PC-9 (cell line): ENCODE data around the gene TMUB1. TPM values are rescaled to one million over a fixed set of nuclear protein-coding genes. Genes with fewer than 3 reads are reported as not detected.

Experiments
- BruUV-seq: library from RNA; stranded (reverse); fragments of 400-500 nt; replicated peaks from 2 replicates; lab custom pipeline; 2021; lab: Mats Ljungman, UMichigan
- CTCF ChIA-PET: fragments of 300-600 bp; sonication (Branson Sonifier 250); formaldehyde crosslinking; loops from one replicate; lab custom pipeline; 2022; ENCODE audit warnings: antibody characterized with exemption; lab: Charles Lee
- POLR2A ChIA-PET: fragments of 300-600 bp; sonication (Branson Sonifier 250); formaldehyde crosslinking; loops from one replicate; lab custom pipeline; 2022; ENCODE audit warnings: antibody characterized with exemption; ENCODE audit not compliant: unreplicated experiment; lab: Charles Lee
- DNase-seq, 2 experiments: peaks; one replicate each; pipeline versions ENCODE4 v3.0.0 to v3.0.0-alpha.2; 2015 to 2022; ENCODE audit warnings: mixed read lengths in 1 of 2
- H2AFZ ChIP-seq: fragments of 200-600 bp; sonication (generic); 2 replicates; pipeline ENCODE4 v1.8.1; 2017; ENCODE audit warnings: antibody characterized with exemption
- H3F3A ChIP-seq: fragments of 200-600 bp; sonication (generic); 2 replicates; pipeline ENCODE4 v1.8.1; 2017; ENCODE audit warnings: antibody characterized with exemption, mild to moderate bottlenecking, low read depth; ENCODE audit not compliant: insufficient read depth
- H3K27ac ChIP-seq: fragments of 200-600 bp; sonication (generic); 2 replicates; pipeline ENCODE4 v1.6.1; 2016; ENCODE audit warnings: mixed run types
- H3K27me3 ChIP-seq: fragments of 200-600 bp; sonication (generic); 2 replicates; pipeline ENCODE4 v1.6.1; 2016; ENCODE audit warnings: low read depth, mixed run types; ENCODE audit not compliant: insufficient read depth
- H3K36me3 ChIP-seq: fragments of 200-600 bp; sonication (generic); 2 replicates; pipeline ENCODE4 v1.6.1; 2016; ENCODE audit warnings: low read depth, mixed run types
- H3K4me1 ChIP-seq: fragments of 200-600 bp; sonication (generic); replicated peaks from 2 replicates; pipeline ENCODE4 v1.6.1; 2016; ENCODE audit warnings: mixed run types; ENCODE audit not compliant: insufficient read depth
- H3K4me2 ChIP-seq: fragments of 200-600 bp; sonication (generic); 2 replicates; pipeline ENCODE4 v1.6.1; 2017; ENCODE audit warnings: mixed run types
- H3K4me3 ChIP-seq: fragments of 200-600 bp; sonication (generic); 2 replicates; pipeline ENCODE4 v1.6.1; 2016; ENCODE audit warnings: mixed run types
- H3K79me2 ChIP-seq: fragments of 200-600 bp; sonication (generic); 2 replicates; pipeline ENCODE4 v1.6.1; 2017; ENCODE audit warnings: low read depth, mixed run types
- H3K9me2 ChIP-seq: fragments of 200-600 bp; sonication (generic); 2 replicates; pipeline ENCODE4 v1.8.1; 2017; ENCODE audit warnings: mild to moderate bottlenecking; ENCODE audit not compliant: insufficient read depth
- H3K9me3 ChIP-seq: fragments of 200-600 bp; sonication (generic); 2 replicates; pipeline ENCODE4 v1.8.1; 2016; ENCODE audit warnings: low read depth; ENCODE audit not compliant: insufficient read depth
- H4K20me1 ChIP-seq: fragments of 200-600 bp; sonication (generic); 2 replicates; pipeline ENCODE4 v1.8.1; 2017; ENCODE audit not compliant: insufficient read depth
- EZH2 ChIP-seq: fragments of 200-600 bp; sonication (generic); IDR thresholded peaks from 2 replicates; pipeline ENCODE4 v1.8.0; 2017; ENCODE audit warnings: antibody characterized with exemption, low read depth
- intact Hi-C: fragments of 100-400 bp; cut with micrococcal nuclease; formaldehyde crosslinking; loops from one replicate; pipeline ENCODE4 v1.10.0; 2022; ENCODE audit not compliant: unreplicated experiment
- total RNA-seq: library from RNA; stranded (reverse); gene quantifications from 2 replicates; pipeline ENCODE4 v1.2.3, GENCODE V29; 2021
- TF ChIP-seq, protein P1 (sequence below): fragments of 200-600 bp; sonication (generic); conservative IDR thresholded peaks from 2 replicates; pipeline ENCODE4 v1.6.1; 2017; ENCODE audit warnings: mixed run types, antibody characterized with exemption, mild to moderate bottlenecking, moderate library complexity

TMUB1 gene
- total RNA-seq, 1 experiment from 2014 or later, result 87.8 TPM

DNA sequence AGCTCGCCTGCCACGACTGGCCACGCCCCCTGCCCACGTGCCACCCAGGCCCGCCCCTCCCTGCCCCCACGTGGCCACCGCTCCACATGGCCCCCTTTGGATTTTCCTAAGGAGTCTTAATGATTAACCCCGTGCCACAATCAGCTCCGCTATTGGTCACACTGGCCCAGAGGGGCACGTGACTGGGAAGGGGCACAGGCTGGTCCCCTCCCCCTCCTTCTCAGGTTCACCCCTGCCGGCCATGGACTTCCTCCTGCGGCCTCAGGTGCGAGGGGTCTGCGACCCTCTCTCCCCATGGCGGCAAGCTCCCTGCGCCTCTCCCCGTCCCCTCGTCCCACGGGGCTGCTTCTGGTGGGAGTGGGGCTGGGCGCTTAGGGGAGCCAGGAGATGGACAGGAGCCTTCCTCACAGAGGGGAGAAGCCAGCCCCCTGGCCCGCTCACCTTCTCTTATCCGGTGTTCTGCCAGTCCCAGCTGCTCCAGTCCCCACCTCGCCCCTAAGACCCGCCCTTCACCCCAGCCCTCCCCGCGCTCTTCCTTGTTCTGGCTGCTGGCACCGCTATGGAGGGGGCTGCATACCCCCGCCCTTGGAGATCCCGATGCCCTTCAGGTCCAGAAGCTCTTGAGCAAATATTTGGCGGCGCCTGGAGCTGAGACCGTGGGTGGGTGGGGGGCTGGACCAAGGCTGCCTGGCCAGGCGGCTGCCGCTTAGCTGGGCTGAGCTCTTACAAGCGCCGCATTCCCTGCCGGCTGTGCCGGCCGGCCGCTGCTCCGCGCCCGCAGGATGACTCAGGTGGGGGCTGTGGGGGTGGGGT lies 20.7 kb downstream of the TMUB1 start:
- H3K27me3 ChIP-seq, result no peaks in the 10 kb centered on the region
- peaks cover 43% of the 10 kb centered on the region for H3K79me2 ChIP-seq
- peaks cover 23% of the 10 kb centered on the region for H4K20me1 ChIP-seq
- POLR2A ChIA-PET, result interaction anchor here (0.5 to 0.8 kb wide), 3 partner anchors 18 to 37 kb away, joined by 3 to 8 read pairs (median 4); partner anchors contain the start of gene FASTK
- H3K27ac ChIP-seq, result peak overlapping the region; percentile 85
- CTCF ChIA-PET, result interaction anchor here (0.6 to 1.2 kb wide), 10 partner anchors 14 to 700 kb away, joined by 3 to 12 read pairs (median 6); partner anchors contain the start of gene ABCB8
- H3F3A ChIP-seq, result peaks cover 37% of the 10 kb centered on the region; the same call in 1 of the 2 replicates
- DNase-seq, result peak; percentile 72 to 73
- TF ChIP-seq, protein P1, sequence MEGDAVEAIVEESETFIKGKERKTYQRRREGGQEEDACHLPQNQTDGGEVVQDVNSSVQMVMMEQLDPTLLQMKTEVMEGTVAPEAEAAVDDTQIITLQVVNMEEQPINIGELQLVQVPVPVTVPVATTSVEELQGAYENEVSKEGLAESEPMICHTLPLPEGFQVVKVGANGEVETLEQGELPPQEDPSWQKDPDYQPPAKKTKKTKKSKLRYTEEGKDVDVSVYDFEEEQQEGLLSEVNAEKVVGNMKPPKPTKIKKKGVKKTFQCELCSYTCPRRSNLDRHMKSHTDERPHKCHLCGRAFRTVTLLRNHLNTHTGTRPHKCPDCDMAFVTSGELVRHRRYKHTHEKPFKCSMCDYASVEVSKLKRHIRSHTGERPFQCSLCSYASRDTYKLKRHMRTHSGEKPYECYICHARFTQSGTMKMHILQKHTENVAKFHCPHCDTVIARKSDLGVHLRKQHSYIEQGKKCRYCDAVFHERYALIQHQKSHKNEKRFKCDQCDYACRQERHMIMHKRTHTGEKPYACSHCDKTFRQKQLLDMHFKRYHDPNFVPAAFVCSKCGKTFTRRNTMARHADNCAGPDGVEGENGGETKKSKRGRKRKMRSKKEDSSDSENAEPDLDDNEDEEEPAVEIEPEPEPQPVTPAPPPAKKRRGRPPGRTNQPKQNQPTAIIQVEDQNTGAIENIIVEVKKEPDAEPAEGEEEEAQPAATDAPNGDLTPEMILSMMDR, result no peak
- no peak for TF ChIP-seq EZH2
- no peaks in the 10 kb centered on the region for H3K9me3 ChIP-seq
- peaks cover 10% of the 10 kb centered on the region; the same call in 1 of the 2 replicates for H3K36me3 ChIP-seq
- peak overlapping the region; percentile 59 for H3K4me3 ChIP-seq
- intact Hi-C loops, result no loop called here
- no peak overlapping the region for H2AFZ ChIP-seq
- peak overlapping the region; percentile 93 for H3K4me2 ChIP-seq
- peaks cover 45% of the 10 kb centered on the region for H3K4me1 ChIP-seq
- BruUV-seq, result no TSS peak
- H3K9me2 ChIP-seq, result no peaks in the 10 kb centered on the region

DNA sequence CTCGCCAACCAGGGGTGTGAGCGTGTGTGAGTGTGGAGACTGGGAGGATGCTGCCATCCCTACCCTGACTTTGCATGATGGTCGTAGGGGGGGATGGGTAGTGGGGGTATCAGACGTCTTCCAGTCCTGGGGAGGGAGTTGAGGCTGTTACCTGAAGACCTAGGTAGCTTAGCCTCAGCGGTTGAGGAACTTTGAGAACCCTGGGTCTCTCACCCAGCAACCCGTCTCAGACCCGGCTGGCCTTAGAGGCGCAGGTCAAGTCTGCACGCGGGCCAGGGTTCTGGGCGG lies 21.2 kb downstream of the TMUB1 start:
- CTCF ChIA-PET, result interaction anchor here (0.6 to 1.2 kb wide), 3 partner anchors 24 to 288 kb away, joined by 3 to 8 read pairs (median 7); partner anchors contain the start of gene ABCB8
- intact Hi-C loops, result no loop called here
- no peaks in the 10 kb centered on the region for H3K27me3 ChIP-seq
- peaks cover 43% of the 10 kb centered on the region for H3K79me2 ChIP-seq
- peak overlapping the region; percentile 85 for H3K27ac ChIP-seq
- peaks cover 6% of the 10 kb centered on the region; the same call in 1 of the 2 replicates for H3K36me3 ChIP-seq
- peak overlapping the region; percentile 59; the same call in 1 of the 2 replicates for H3K4me3 ChIP-seq
- BruUV-seq, result no TSS peak
- no peaks in the 10 kb centered on the region for H3K9me3 ChIP-seq
- H2AFZ ChIP-seq, result no peak overlapping the region
- POLR2A ChIA-PET, result interaction anchor here (0.5 to 0.6 kb wide), 2 partner anchors 33 to 36 kb away, joined by 4 to 8 read pairs; no protein-coding TSS in a partner anchor
- H4K20me1 ChIP-seq, result peaks cover 23% of the 10 kb centered on the region
- DNase-seq, result no peak
- peaks cover 37% of the 10 kb centered on the region; the same call in 1 of the 2 replicates for H3F3A ChIP-seq
- no peak for TF ChIP-seq EZH2
- peak overlapping the region; percentile 93 for H3K4me2 ChIP-seq
- H3K9me2 ChIP-seq, result no peaks in the 10 kb centered on the region
- peaks cover 46% of the 10 kb centered on the region for H3K4me1 ChIP-seq

DNA sequence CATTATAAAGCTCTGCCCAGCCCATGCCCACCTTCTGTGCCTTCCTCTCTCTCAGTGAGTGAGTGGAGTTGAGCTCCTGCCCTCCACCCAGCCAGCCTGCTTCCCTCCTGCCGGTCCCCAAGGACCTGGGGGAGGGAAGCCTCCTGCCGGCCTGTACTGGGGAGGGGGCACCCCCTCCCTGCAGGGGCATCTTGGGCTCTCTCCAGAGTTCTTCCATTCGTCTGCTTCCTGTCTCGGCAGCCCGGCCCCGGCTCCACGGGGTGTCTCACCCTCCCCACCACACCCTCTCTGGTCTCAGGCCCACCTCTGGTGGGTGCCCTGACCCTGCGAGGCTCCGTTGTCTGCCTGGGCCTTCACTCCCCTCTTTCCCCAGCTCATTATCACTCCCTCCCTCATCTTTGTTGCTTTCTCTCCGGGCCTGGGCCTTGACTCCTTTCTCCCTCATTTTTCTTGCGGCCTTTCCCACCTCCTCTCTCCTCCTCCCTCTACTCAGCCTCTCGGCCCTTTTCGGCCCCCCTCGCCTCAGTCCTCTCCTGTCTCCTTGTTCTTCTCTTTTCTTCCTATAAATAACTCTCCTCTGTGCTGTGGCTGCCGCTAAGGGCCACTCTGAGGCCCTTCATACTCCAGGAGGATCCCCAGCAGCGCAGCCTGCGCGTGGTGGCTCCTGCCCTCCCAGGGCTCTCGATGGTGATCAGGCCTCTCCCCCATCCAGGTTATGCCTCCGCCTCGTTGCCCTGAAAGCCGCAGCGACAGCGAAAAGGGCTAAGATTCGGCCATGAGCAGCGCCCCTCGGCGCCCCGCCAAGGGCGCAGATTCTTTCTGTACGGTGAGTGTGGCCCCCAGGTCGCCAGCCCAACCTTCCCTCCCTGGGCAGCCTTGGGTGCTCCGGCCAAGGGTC lies 21.8 kb downstream of the TMUB1 start:
- H3K9me3 ChIP-seq, result no peaks in the 10 kb centered on the region
- peak overlapping the region; percentile 93 for H3K4me2 ChIP-seq
- H3K4me1 ChIP-seq, result peaks cover 50% of the 10 kb centered on the region
- peaks cover 23% of the 10 kb centered on the region for H4K20me1 ChIP-seq
- no peaks in the 10 kb centered on the region for H3K9me2 ChIP-seq
- H2AFZ ChIP-seq, result no peak overlapping the region
- H3K27ac ChIP-seq, result peak overlapping the region; percentile 85
- H3K79me2 ChIP-seq, result peaks cover 43% of the 10 kb centered on the region
- ChIA-PET POLR2A (interaction anchor here (0.5 to 0.7 kb wide), 5 partner anchors 8 to 250 kb away, joined by 4 to 25 read pairs (median 5); partner anchors contain the start of genes ABCB8 and ATG9B), CTCF (interaction anchor here (0.6 to 1.2 kb wide), 2 partner anchors 24 to 33 kb away, joined by 3 to 8 read pairs; partner anchors contain the start of gene ABCB8)
- H3K36me3 ChIP-seq, result peaks cover under 1% of the 10 kb centered on the region; the same call in 1 of the 2 replicates
- no peak for DNase-seq
- TF ChIP-seq, protein P1, result no peak
- TF ChIP-seq EZH2, result no peak
- H3F3A ChIP-seq, result peaks cover 38% of the 10 kb centered on the region; the same call in 1 of the 2 replicates
- H3K27me3 ChIP-seq, result no peaks in the 10 kb centered on the region
- BruUV-seq, result no TSS peak
- intact Hi-C loops, result no loop called here
- peak overlapping the region; percentile 82; the same call in 1 of the 2 replicates for H3K4me3 ChIP-seq
